ENCODE measurements around the gene KRT82.

Gene KRT82

GRCh38 chr12:52344111-52344510 is 62.0 kb downstream of the KRT82 start:
- H3K27me3 ChIP-seq (ENCODE audit: low read depth, low read length) = no peaks in the 10 kb centered on the region
- peaks cover 0 to 14% of the 10 kb centered on the region in 2 donors for H3K9me3 ChIP-seq (ENCODE audit: control insufficient read depth in 1 of 2, low read length in 2 of 2)
- H3K4me3 ChIP-seq (ENCODE audit: low read depth in 1 of 2, low read length in 2 of 2) = no peak overlapping the region
- H3K27ac ChIP-seq (ENCODE audit: low read length) = no peak overlapping the region
- no peaks in the 10 kb centered on the region for H3K4me1 ChIP-seq (ENCODE audit: control insufficient read depth in 1 of 2, insufficient read depth in 2 of 2, low read length in 2 of 2)
- no peaks in the 10 kb centered on the region for H3K36me3 ChIP-seq (ENCODE audit: control insufficient read depth in 1 of 2, insufficient read depth in 2 of 2, low read length in 2 of 2)

Data from muscle layer of duodenum (tissue), 2 donors.